SK-N-SH treated with all-trans-retinoic acid at 6 μM for 48 hours (cell line): Measurements from ENCODE around the gene TUB.

Experiments
- CSDC2 ChIP-seq: fragments of 250-450 bp; sonication (Bioruptor Pico); IDR thresholded peaks from 2 replicates; pipeline ENCODE4 v1.5.0; 2020; ENCODE audit warnings: mild to moderate bottlenecking, moderate library complexity
- ESRRG ChIP-seq: fragments of 250-450 bp; sonication (Bioruptor Pico); IDR thresholded peaks from 2 replicates; pipeline ENCODE4 v1.6.1; 2021; ENCODE audit warnings: mild to moderate bottlenecking
- ISL1 ChIP-seq: fragments of 250-450 bp; sonication (Bioruptor Pico); IDR thresholded peaks from 2 replicates; pipeline ENCODE4 v2.1.2; 2022; ENCODE audit warnings: mild to moderate bottlenecking, moderate library complexity
- OSR1 ChIP-seq: fragments of 250-450 bp; sonication (Bioruptor Pico); IDR thresholded peaks from 2 replicates; pipeline ENCODE4 v1.8.0; 2022; ENCODE audit warnings: moderate library complexity, mild to moderate bottlenecking, inconsistent platforms
- PATZ1 ChIP-seq: fragments of 250-450 bp; sonication (Bioruptor Pico); IDR thresholded peaks from 2 replicates; pipeline ENCODE4 v1.8.0; 2020; ENCODE audit warnings: mild to moderate bottlenecking, moderate library complexity, borderline replicate concordance
- TCF4 ChIP-seq: fragments of 250-450 bp; sonication (Bioruptor Pico); IDR thresholded peaks from 2 replicates; pipeline ENCODE4 v1.8.0; 2021; ENCODE audit warnings: mild to moderate bottlenecking, moderate library complexity, borderline replicate concordance
- ZFP30 ChIP-seq: fragments of 450-650 bp; formaldehyde crosslinking; IDR thresholded peaks from 2 replicates; pipeline ENCODE4 v1.5.0; 2022; ENCODE audit warnings: mild to moderate bottlenecking, moderate library complexity
- TF ChIP-seq, protein P1 (sequence below): fragments of 250-450 bp; sonication (Bioruptor Pico); IDR thresholded peaks from 2 replicates; pipeline ENCODE4 v1.5.1; 2020; ENCODE audit warnings: low read depth, mild to moderate bottlenecking, moderate library complexity

- TF ChIP-seq CSDC2 (CRISPR knock-in tag) (no peak), ESRRG (CRISPR knock-in tag) (no peak), ISL1 (CRISPR knock-in tag) (no peak), PATZ1 (CRISPR knock-in tag) (no peak), ZFP30 (CRISPR knock-in tag) (no peak), OSR1 (CRISPR knock-in tag) (no peak), TCF4 (CRISPR knock-in tag) (no peak)
- TF ChIP-seq, protein P1, sequence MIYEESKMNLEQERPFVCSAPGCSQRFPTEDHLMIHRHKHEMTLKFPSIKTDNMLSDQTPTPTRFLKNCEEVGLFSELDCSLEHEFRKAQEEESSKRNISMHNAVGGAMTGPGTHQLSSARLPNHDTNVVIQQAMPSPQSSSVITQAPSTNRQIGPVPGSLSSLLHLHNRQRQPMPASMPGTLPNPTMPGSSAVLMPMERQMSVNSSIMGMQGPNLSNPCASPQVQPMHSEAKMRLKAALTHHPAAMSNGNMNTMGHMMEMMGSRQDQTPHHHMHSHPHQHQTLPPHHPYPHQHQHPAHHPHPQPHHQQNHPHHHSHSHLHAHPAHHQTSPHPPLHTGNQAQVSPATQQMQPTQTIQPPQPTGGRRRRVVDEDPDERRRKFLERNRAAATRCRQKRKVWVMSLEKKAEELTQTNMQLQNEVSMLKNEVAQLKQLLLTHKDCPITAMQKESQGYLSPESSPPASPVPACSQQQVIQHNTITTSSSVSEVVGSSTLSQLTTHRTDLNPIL (CRISPR knock-in tag), result no peak
Measured at GRCh38 chr11:8055836-8056526, 25.0 kb upstream of the TUB start.
